GM19023 (cell line): ENCODE results near the gene RPP38.

Experiments used
- ATAC-seq: cut with Tn5 transposase; IDR thresholded peaks from one replicate; pipeline ENCODE4 v1.9.1; 2021; ENCODE audit warnings: mild to moderate bottlenecking, moderate library complexity; ENCODE audit not compliant: unreplicated experiment

Gene RPP38, protein sequence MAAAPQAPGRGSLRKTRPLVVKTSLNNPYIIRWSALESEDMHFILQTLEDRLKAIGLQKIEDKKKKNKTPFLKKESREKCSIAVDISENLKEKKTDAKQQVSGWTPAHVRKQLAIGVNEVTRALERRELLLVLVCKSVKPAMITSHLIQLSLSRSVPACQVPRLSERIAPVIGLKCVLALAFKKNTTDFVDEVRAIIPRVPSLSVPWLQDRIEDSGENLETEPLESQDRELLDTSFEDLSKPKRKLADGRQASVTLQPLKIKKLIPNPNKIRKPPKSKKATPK

DNA sequence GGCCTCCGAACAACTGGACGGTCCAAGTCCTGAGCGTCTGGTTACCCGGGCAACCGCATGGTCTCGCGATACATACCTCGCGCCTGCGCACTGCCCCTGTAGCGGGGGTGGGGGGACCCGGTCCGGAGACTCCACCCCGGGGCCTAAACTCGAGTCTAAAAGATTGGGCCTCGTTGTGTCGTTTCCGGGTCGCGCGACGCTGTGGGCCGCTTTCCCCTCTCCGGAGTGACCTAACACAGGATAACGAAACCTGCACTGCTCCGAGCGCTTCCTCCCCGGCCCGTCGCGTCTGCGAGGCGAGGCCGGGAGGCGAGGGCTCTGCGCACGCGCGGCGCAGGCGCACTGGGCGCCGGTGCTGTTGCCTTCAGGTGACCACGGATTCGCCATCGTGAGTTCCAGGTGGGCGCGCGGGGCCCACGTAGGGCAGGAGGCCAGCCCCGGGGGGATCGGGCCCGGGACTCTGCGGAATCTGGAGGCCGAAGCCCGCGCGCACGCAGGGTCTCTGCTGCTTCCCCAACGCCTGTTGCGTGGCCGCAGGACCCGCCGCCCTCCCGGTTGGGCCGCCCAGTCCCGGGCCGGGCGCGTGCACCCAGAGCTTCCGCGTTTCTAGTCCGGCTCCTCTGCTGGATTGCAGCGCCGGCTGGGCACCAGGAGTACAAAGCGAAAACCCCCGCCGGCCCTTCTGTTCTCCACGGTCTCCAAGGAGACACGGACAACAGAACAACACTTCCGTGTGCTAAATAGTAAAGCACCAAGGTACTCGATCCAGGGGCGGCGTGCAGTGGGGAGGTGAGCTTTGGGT, at the start of gene RPP38:
Gene RPP38 (plus strand): TSS at position 345 of the 802 bp plus-strand sequence. CDS start 5,960 bp downstream, outside the sequence.
- peak; percentile 92 for ATAC-seq

GRCh38 chr10:15049533-15049932, 47.6 kb upstream of the RPP38 start:
- ATAC-seq, result no peak

DNA sequence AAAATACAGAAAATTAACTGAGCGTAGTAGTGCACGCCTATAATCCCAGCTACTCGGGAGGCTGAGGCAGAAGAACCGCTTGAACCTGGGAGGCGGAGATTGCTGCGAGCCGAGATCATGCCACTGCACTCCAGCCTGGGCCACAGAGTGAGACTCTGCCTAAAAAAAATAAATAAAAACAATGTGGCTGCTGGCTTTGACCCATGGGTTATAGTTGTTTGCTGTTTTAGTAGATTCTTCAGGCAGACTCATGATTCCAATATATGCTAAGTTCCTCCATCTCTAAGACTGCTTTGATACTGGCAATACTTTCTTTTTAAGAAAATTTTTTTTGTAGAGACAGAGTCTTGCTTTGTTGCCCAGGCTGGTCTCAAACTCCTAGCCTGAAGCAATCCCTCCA, 45.0 kb upstream of the RPP38 start:
- ATAC-seq, result no peak

- no peak for ATAC-seq
Measured at GRCh38 chr10:15053061-15053460, 44.1 kb upstream of the RPP38 start.

DNA sequence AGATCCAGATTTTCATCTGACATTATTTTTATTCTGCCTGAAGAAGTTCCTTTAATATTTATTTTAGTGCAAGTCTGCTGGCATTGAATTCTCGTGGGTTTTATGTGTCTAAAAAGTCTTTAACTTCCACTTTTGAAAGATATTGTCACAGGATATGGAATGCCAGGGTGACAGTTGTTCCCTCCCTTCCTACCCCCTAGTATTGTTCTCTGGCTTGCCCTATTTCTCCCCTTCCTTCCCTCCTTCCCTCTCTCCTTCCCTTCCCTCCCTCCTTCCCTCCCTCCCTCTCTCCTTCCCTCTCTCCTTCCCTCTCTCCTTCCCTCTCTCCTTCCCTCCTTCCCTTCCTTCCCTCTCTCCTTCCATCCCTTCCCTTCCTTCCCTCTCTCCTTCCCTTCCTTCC, 38.5 kb upstream of the RPP38 start:
- no peak for ATAC-seq

- no peak for ATAC-seq
Measured at GRCh38 chr10:15059914-15060313, 37.2 kb upstream of the RPP38 start.

GRCh38 chr10:15060638-15061037, 36.5 kb upstream of the RPP38 start:
- no peak for ATAC-seq

- ATAC-seq, result peak; percentile 45
Measured at GRCh38 chr10:15067154-15067553, 30.0 kb upstream of the RPP38 start.

DNA sequence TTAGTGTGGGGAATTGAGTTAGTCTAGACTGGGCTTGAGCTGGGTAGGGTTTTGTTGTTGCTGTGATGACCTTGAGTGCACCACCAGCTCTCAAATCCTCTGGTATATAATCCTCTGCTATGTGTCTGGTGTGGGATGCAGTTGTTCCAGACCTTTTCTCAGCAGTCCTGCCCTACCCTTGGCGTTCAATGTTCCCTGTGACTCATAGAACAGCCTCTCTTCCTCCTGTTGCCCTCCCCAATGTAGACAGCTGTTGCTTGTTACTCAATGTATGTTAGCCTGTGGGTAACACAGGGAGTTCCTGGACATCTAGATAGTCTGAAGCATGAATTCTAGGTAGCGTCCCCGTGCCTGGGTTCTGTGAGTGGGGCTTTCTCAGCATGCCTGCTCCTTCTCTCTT, 28.4 kb upstream of the RPP38 start:
- no peak for ATAC-seq

DNA sequence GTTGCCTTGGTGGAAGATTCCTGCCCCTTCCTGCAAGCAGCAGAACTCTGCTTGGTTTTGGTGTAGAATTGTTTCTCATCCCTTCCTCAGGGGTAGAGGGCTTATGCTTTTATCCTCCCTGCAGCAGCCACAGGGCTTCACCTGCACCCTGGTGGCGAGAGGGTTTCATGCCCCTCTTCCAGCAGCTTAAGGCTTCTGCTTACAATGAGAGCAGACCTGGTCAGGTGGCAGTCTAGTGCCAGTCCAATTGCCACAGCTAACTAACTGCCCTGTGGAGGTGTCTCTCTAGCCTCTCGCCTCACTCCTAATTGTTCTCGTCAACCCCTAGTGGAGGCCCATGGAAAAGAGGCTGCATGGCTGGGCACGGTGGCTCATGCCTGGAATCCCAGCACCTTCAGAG, 27.9 kb upstream of the RPP38 start:
- ATAC-seq, result no peak

DNA sequence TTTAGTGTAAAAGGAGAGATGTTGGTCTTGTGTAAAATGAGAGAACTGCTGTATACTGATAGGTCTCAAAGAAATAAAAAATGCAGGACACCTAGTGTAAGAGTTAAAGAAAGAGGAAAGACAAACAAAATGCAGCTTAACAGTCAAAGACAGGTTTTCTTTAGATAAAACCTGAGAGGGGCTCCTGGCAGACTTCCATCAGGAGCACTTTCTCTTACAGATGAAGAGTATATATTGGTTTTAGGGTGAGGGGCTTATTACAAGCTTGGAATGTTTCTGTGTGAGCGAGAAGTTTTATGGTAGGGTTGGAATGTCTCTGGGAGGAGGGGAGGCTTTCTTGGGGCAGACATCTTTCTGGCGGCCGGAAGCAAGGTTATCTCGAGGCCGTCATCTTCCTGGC, 24.8 kb upstream of the RPP38 start:
- no peak for ATAC-seq

- no peak for ATAC-seq
Measured at GRCh38 chr10:15075421-15075820, 21.7 kb upstream of the RPP38 start.

DNA sequence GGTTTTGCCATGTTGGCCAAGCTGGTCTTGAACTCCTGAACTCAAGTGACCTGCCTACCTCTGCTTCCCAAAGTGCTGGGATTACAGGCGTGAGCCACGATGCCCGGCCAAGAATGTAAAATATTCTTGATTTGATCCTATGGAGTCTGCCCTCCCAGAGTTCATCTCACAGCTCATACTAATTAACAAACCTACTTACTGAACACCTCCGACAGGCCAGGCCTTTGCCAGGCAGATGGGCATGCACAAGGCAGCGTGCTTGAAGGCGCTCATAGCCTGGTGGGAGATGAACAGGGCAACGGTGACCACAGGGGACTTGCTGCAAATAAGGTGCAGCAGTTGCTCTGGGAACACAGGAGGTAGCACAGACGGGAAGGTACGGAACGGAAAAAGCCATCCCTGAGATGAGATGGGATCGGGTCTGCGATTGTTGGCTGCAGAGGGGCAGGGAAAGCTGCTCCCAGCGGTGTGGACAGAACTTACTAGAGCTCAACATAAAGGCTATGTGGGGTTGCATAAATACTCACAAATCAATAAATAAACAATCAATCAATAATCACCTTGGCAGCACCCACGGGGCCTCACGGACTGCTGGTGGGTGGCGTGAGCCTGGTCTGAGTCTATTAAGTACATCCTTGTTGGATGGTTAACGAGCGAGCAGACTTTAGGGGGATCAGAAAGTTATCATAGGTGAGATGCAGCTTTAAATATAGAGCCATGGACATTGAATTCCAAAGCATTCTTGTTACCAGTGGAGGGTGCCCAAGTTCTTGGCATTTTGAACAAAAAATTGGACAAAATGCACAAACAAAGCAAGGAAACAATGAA, 13.3 kb upstream of the RPP38 start:
- ATAC-seq, result no peak

GRCh38 chr10:15084502-15084922, 12.6 kb upstream of the RPP38 start:
- ATAC-seq, result no peak

DNA sequence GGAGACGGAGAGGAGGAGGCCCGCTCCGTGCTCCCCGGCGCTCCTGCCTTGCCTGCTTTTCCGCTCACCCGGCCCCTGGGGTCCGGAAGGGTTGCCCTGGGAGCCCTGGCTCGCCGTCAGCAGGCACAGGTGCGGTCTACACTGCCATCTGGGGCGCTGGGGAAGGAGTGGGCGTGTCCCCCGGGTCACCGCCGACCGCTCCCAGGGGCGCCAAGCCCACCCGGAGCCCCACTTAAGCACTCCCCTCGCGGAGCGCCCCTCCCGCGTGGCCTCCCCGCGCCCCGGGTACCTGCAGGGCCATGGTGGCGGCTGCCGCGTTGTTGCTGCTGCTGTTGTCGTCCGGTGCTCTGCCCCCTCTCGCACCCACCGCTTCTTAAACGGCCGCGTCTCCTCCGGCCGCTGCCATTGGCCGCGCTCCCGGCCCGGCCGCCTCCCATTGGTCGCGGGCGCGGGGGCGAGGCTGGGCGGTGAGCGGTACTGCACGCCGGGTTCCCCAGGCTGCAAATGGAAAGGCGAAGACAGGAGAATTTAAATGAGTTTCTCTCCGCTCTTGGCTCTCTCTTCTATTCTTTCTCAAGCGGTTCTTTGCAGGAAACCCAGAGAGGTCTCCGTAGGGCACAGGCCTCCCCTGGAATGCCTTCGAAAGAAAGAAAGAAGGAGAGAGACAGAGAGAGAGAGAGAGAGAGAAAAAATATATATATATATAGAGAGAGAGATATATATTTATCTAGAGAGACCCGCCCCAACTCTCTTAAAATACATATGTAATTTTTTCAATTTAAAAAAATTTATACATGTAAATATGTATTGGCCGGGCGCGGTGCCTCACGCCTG, 8.5 kb upstream of the RPP38 start, which contains the start of gene ACBD7:
Gene ACBD7 (minus strand): TSS at position 349 of the 834 bp plus-strand sequence. CDS start 48 bp downstream, at position 301.
- peak; percentile 100 for ATAC-seq

DNA sequence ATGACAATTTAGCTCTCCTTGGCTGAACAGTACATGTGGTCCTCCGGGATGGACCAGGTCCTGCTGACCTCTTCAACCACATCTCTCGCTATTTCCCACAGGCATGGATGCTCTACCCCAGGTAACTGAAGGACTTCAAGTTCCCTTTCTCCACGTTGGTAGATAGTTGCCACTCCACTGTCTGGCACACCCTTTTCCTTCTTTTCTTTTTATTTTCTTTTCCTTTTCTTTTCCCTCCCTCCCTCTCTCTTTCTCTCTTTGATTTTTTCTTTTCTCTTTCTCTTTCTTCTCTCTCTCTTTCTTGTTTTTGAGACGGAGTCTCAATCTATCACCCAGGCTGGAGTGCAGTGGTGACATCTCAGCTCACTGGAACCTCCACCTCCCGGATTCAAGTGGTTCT, 5.7 kb upstream of the RPP38 start:
- ATAC-seq, result no peak

- ATAC-seq, result no peak
Measured at GRCh38 chr10:15092855-15093408, 4.2 kb upstream of the RPP38 start.

GRCh38 chr10:15096661-15097010, 519 bp upstream of the RPP38 start:
- peak; percentile 19 for ATAC-seq

- no peak for ATAC-seq
Measured at GRCh38 chr10:15099886-15100285, 2.7 kb downstream of the RPP38 start.

DNA sequence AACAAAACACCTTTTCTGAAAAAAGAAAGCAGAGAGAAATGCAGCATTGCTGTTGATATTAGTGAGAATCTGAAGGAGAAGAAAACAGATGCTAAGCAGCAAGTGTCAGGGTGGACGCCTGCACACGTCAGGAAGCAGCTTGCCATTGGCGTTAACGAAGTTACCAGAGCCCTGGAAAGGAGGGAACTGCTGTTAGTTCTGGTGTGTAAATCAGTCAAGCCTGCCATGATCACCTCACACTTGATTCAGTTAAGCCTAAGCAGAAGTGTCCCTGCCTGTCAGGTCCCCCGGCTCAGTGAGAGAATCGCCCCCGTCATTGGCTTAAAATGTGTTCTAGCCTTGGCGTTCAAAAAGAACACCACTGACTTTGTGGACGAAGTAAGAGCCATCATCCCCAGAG, 6.4 kb downstream of the RPP38 start:
- no peak for ATAC-seq
